ENCODE measurements around the gene ABCA4.

Gene ABCA4

GRCh38 chr1:94048413-94049164 is 72.4 kb downstream of the ABCA4 start:
- no peak for DNase-seq

DNA sequence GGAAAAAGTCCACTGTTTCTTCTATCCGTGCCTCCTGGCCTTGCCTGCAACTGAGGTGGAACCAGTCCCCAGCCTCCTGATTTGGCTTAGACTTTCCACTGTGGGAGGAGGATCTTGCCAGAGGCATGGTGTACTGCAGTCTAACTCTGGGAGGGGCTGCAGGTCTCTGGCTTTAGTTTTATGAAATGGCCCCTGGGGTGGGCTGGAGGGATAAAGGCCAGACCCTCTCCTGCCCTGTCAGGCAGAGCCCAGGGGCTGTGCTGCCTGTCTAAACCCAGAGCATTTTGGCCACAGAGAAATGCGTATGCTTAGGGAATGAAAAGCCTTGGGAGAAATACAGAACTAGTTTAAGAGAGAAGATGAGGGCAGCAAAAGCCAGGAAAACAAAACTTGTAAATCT is 73.0 kb downstream of the ABCA4 start:
- no peak for DNase-seq

DNA sequence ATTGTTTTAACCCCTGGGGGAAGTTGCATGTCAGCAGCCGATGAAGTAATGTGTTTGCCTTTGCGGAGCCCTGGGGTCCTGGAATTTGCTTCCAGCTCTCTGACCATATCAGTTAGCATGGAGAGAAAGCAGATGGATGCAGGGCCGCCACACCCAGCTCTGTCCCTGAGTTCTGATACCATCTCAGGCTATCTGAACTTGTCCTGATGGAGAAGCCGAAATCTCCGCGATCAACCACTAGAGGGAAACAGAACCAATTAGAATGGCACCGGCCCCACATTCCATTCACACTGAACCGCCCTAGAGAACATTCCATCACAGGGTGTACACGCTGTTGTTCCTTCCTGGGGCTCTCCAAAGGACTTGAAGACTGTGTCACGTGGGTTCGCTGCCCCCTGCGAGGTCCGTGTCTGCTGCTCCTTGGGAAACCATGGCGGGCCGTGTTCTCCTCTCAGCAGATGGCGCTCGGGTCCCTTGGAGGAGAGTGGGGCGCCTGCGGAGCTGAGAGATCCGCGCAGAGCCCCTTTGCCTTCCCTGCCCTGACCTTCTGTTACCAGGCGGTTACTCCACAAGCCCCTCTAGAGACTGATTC is 75.4 kb downstream of the ABCA4 start:
- peak; percentile 40 for DNase-seq

DNA sequence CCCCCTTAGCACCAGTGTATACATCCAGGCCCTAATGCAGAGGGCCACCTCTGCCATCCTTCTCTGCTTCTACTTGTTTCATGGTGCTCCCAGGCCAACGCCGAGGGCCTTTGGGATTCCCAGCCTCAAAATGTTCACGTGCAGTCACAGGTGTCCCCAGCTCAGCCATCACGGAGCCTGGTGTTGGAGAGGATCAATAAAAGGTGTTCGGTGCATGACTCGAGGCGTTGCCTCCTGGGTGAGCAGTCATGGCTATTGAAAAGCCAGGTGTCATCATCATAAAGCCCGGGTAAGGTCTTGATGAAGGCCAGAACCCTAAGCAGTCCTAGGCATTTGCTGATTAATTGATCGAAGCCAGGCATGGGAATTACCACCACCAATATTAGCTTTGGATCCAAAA is 76.1 kb downstream of the ABCA4 start:
- DNase-seq, result no peak

DNA sequence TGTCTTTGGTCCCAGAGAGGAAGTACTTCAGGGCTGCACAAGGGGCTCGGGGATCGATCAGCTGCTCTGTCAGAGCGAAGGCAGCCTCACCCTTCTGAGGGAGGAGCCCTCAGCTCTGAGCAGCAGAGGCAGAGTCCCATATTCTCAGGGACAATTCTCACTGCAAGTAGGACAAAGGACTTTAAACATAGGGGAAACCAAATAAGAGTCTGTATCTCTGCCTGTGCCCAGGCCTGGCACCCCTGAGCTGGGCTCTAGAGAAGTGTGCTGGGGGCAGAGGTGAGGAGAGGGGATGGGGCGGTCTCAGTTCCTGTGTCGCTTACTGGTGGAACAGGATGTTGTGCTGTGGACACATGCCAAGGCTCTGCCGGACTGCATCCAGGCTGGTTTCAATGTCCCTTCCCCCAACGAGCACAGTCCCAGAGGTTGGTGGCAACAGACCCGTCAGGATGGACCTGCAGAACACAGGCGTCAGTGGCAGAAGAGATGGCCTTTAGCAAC is 76.6 kb downstream of the ABCA4 start:
- no peak for DNase-seq

DNA sequence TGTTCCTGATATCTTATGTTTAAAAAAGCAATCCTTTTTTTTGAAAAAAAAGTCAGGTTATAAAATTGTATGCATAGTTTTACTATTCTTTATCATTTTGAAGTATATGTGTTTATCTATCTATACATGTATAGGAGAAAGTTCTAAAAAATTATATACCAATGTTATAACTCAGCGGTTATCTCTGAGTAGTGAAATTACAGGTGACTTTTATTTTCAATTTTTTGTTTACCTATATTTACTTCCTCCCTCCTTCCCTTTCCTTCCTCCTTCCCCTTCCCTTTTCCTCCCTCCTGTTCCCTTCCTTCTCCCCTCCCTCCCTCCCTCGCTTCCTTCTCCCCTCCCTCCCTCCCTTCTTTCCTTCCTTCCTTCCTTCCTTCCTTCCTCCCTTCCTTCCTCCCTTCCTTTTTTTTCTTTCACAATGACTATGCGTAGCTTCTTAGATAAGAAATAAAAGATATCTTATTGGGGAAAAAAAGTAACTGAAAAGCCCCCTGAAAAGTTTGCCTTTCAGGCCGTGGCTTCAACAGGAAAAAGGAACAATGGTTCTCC is 77.1 kb downstream of the ABCA4 start:
- no peak for DNase-seq

DNA sequence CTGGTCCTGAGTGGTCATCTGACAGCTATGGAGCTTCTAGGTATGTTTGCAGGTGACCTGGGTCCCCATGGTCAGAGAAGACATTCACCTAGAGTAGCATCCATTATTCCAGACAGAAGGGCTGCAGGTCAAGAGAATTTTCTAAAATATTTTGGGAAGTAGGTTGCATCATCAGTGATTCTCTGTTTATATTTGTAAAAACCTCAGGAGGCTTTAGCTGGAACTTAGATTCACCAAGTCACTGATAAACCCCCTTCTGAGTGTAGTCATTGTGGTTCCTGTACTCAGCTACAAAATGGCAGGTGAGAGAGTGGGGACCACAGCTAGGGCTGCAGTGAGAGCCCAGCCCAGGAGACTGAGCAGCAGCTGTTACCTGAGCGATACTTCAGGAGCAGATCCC is 78.6 kb downstream of the ABCA4 start:
- no peak for DNase-seq

GRCh38 chr1:94039871-94040569 is 80.9 kb downstream of the ABCA4 start:
- no peak for DNase-seq

DNA sequence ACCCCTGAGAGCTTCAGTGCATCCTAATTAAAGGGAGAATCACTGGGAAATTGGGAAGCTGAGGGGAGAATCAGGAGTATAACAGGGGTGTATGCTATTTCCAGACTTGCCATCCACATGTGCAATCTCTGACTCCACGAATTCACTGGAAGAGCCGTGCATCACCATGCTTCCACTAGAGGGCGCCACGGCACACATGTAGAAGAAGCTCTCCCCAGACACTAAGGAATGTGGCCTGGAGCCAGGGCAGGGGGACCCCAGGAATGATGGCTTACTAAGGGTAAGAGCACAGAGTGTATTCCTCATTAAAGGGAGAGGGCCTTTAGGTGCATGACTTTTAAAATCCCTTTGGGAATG is 81.5 kb downstream of the ABCA4 start:
- peak; percentile 50 for DNase-seq

GRCh38 chr1:94038511-94038910 is 82.4 kb downstream of the ABCA4 start:
- DNase-seq, result no peak

GRCh38 chr1:94037392-94038229 is 83.3 kb downstream of the ABCA4 start:
- DNase-seq, result no peak

GRCh38 chr1:94036730-94037129 is 84.2 kb downstream of the ABCA4 start:
- DNase-seq, result no peak

DNA sequence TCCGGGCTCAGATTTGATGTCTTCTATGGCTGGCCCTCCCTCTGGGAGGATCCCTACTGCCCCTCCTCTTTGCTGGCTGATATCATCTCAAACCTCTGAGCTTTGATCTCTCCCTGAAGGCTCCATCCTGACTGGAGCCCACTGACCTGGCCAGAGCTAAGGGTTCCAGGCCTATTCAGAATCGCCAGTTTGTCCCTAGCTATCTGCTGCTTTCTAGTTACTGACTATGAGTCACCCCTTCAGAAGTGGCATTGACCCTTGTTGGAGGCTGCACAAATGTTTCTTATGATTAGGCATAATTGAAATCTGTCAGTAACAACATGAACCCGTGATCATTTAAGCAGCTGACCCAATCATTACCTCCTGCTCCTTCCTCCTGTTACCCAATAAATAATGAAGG is 87.1 kb downstream of the ABCA4 start:
- DNase-seq, result no peak

DNA sequence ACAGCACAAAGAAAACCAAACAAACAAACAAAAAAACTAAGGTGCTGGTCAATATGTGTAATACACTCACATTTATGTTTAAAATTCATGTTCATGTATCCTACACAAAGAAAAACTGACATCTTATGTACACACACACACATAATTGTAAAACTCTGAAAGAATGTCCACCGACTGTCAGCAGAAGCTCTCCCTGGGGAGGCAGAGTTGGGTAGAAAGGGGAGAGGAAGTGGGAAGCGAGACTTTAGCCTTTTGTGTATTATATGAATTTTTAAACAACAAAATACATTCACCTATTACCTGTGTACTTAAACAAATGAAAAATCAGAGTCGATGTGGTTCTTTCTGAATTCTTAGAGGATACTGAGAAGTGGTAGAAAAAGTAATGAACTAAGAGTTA is 88.3 kb downstream of the ABCA4 start:
- DNase-seq, result no peak

DNA sequence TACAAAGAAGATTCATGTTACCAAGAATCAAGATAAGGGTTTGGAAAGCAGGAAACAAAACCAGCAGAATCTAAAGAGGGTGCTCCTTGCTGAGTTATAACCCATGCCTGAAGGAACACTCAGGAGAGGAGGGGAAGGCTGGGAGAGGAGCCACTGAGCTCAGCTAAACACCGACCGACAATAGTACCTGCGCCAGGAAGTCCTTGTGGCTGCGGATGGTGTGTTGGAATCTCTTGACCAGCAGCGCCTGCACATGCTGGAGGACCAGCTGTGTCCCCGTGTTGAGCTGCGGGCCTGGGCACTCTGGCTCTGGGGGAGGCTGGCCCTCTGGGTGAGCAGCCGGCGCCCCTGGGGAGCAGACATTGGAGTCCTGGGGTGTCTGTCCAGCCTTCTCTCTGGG is 89.4 kb downstream of the ABCA4 start:
- no peak for DNase-seq

GRCh38 chr1:94031154-94031553 is 89.8 kb downstream of the ABCA4 start:
- no peak for DNase-seq

DNA sequence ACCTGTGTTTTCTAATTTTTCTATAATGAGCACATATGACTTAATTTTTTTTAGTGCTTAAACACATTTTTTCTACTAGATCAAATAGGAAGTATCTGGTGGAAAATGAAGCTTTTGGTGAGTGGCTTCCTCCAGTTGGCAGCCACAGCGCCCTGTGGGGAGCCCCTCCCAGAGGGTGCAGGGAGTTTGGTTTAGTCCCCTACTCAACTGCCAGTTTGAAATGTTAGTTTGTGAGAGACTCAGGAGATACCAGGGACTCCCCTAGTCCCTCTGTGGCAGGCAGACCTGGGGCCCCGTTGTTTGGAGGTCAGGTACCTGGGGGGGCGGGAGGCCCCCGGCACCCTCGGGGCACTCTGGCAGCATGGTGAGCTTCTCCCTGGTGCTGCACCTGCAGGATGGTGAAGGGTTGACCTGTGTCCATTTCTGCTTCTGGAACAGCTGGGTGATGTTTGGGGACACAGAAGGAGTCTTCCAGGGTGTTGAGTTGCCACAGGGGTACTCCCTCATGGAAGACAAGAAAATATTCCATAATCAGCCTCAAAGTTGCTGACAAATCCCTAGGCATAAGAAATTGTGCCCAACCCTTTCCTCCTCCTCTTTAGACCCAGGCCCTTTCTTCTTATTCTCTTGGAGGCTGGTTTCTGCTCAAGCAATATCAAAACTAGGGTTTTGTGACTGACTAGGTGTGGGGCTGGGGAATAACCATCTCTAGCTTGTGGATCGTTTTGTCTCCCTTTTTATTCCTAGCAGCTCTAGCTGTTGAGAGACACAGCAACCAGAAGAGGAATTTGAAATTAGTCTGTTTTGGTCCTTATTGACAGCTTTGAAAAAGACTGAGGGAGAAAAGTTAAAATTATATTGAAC is 91.6 kb downstream of the ABCA4 start:
- no peak for DNase-seq

- DNase-seq, result no peak
Measured at GRCh38 chr1:94027721-94028515, 93.0 kb downstream of the ABCA4 start.

DNA sequence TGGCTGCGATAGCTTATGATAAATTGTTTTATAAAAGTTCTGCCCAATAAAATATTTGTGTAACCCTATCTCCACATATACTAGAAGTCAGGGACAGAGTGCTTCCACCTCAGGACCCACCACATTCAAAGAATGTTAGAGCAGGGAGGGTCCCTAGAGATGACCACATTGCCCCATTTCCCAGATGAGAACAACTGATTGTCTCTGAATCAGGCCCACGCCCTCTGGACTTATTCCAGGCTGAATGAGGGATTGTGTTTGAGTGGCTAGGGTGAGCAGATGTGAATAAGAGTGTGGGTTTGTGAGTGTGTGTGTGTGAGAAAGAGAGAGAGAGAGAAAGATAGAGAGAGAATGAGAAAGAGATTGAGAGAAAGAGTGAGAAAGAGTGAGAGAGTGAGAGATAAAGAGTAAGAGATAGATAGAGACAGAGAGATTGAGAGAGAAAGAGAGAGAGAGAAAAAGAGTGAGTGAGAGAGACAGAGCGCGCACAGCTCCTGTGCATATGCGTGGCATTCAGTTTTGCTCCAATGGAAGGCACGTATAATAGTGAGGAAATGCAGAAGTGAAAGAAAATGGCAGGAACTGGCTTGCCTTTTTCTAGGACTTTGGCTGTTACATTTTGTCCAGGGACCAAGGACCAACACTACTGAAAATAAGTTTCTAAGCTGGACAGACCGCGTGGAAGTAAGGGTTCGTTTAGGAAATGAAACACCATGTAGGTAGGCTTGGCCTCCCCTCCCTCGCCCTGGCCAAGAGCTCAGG is 94.1 kb downstream of the ABCA4 start:
- no peak for DNase-seq

All from NCI-H510A (cell line).